ENCODE results near the gene SHISA9. TPM values are rescaled to one million over a fixed set of nuclear protein-coding genes. Genes with fewer than 3 reads are reported as not detected.

Gene SHISA9
- total and polyA plus RNA-seq, 12 donors = 0.04 to 0.96 (median 0.13) TPM; not detected in 3

DNA sequence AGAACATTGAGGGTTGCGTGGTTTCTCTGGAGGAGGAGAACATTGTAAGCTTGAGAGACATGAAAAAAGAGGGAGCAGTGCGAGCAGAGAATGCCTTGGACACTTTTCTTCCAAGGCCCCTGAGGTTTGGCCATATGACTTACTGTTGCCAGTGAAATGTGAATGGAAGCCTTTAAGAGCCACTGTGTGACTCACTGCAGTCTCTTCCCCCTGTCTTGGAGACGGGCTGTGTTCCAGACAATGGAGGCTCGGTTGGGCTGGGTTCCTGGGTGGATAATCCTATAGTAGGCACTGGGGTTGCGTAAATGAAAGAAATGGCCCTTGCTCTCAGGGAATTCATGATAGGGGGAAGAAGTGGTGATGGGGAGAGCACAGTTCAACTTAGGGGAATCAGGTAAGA lies 75.5 kb downstream of the SHISA9 start:
- no peak for DNase-seq
- WGBS, 2 donors = 55 to 68% methylated on average over 5 of the region's 5 CpGs
- no peak for ATAC-seq

GRCh38 chr16:12985516-12985915 lies 84.1 kb downstream of the SHISA9 start:
- Histone ChIP-seq H3K27me3 (peaks cover 0 to 9% (median 0%) of the 10 kb centered on the region in 7 donors), H3K27ac (no peak overlapping the region), H3K4me3 (no peak overlapping the region), H3K4me1 (no peaks in the 10 kb centered on the region), H3K9me3 (peaks cover 0 to 19% (median 6%) of the 10 kb centered on the region in 11 donors), H3K36me3 (no peaks in the 10 kb centered on the region)
- DNase-seq (no peak), ATAC-seq (no peak)
- no peak for TF ChIP-seq CTCF (IDR thresholded peaks at IDR 0.05)
- intact Hi-C loops (cut with DNase I) = no loop called here

More for the DNA sequence above, 75.5 kb downstream of the SHISA9 start:
- intact Hi-C loops (cut with DNase I) = no loop called here
- no peaks in the 10 kb centered on the region for H3K4me1 ChIP-seq
- H3K27ac ChIP-seq = no peak overlapping the region
- no peaks in the 10 kb centered on the region for H3K36me3 ChIP-seq
- H3K4me3 ChIP-seq = no peak overlapping the region
- no peak for TF ChIP-seq CTCF (IDR thresholded peaks at IDR 0.05)
- H3K27me3 ChIP-seq = peaks cover 0 to 21% (median 3%) of the 10 kb centered on the region in 7 donors
- H3K9me3 ChIP-seq = peaks cover 0 to 24% (median 8%) of the 10 kb centered on the region in 11 donors

DNA sequence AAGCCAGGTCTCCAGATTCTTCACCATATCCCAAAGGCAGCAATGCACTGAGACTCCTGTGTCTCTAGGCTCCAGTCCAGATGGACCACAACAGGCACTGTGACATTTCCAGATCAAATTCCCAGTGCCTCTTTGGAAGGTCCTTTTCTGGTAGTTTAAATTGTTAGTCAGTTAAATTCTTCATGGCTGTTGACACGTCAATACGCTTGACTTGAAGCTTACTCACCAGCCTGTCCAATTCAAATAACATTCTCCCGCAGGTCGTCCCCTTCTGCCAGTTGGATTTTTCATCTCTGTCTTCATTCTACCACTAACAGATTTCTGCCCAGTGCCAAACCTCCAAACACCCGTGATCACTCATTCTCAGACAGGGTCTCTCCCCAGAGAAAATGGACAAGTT lies 86.7 kb downstream of the SHISA9 start:
- no peak for TF ChIP-seq CTCF (IDR thresholded peaks at IDR 0.05)
- H3K4me1 ChIP-seq = no peaks in the 10 kb centered on the region
- H3K4me3 ChIP-seq = no peak overlapping the region
- H3K27me3 ChIP-seq = peaks cover 0 to 9% (median 0%) of the 10 kb centered on the region in 7 donors
- no peaks in the 10 kb centered on the region for H3K9me3 ChIP-seq
- H3K36me3 ChIP-seq = no peaks in the 10 kb centered on the region
- 67 to 79% methylated on average over 5 of the region's 5 CpGs for whole genome bisulfite sequencing, 2 donors
- no peak overlapping the region for H3K27ac ChIP-seq
- no peak for DNase-seq
- intact Hi-C loops (cut with DNase I) = no loop called here
- no peak for ATAC-seq

GRCh38 chr16:12992066-12992465 lies 90.7 kb downstream of the SHISA9 start:
- no peak overlapping the region for H3K4me3 ChIP-seq
- ATAC-seq (no peak), DNase-seq (no peak)
- no peak for TF ChIP-seq CTCF (IDR thresholded peaks at IDR 0.05)
- H3K27ac ChIP-seq = no peak overlapping the region
- H3K27me3 ChIP-seq = peaks cover 0 to 9% (median 0%) of the 10 kb centered on the region in 7 donors
- no peaks in the 10 kb centered on the region for H3K36me3 ChIP-seq
- 79 to 85% methylated on average over 5 of the region's 5 CpGs for WGBS, 2 donors
- H3K4me1 ChIP-seq = no peaks in the 10 kb centered on the region
- intact Hi-C loops (cut with DNase I) = no loop called here
- no peaks in the 10 kb centered on the region for H3K9me3 ChIP-seq

All from heart right ventricle (tissue), 16 donors.